Measurements from ENCODE around the gene ZBTB49. TPM values are rescaled to one million over a fixed set of nuclear protein-coding genes. Genes with fewer than 3 reads are reported as not detected.
"Not testable (repeated sequence)": the region's sequence is repeated elsewhere in the genome, so short reads cannot be mapped to it uniquely, and the experiment has no call there.

The ZBTB49 gene
- total and polyA plus RNA-seq, 2 donors (not counting 1 experiment from before 2014, with no cell fraction given) = 7.0 to 16.9 TPM

DNA sequence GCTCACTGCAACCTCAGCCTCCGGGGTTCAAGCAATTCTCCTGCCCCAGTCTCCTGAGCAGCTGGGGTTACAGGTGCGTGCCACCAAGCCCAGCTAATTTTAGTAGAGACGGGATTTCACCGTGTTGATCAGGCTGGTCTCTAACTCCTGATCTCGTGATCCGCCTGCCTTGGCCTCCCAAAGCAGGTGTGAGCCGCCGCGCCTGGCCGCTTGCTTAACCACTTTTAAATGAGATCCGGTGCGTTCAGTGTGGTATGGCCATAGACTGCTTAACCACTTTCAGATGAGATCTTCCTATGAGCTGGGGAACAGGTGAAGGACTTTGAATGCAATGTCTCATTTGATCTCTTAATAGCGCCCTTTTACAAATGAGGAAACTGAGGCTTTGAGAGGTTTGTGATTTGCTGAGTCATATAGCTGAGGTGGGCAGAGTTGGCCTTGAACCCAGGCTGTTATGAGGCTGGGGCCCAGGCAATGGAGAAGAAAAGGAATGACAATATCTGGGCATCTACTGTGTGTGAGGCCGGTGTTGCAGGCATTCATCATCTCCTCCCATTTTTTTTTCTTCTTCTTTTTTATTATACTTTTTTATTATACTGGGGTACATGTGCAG, 55.0 kb downstream of the ZBTB49 start:
- TF ChIP-seq EZH2 (IDR thresholded peaks at IDR 0.05; ENCODE audit: borderline replicate concordance, insufficient read depth, low read depth, low read length, poor library complexity, severe bottlenecking) (no peak), CTCF (IDR thresholded peaks at IDR 0.05) (no peak)
- Histone ChIP-seq H3K9ac (ENCODE audit: low read length) (no peak overlapping the region), H3K4me2 (replicated peaks; ENCODE audit: low read depth, low read length, poor library complexity, severe bottlenecking) (peak overlapping the region; percentile 22), H3K27ac (ENCODE audit: low read length in 2 of 2) (no peak overlapping the region), H3K36me3 (replicated peaks in 1 of 2; ENCODE audit: control extremely low read depth in 1 of 2, control insufficient read depth in 1 of 2, extremely low read depth in 1 of 2, insufficient read depth in 2 of 2, low read length in 1 of 2) (no peaks in the 10 kb centered on the region), H4K20me1 (ENCODE audit: control insufficient read depth, insufficient read depth, low read length, poor library complexity, severe bottlenecking) (no peaks in the 10 kb centered on the region), H3K9me3 (ENCODE audit: control extremely low read depth in 1 of 3, control insufficient read depth in 2 of 3, insufficient read depth in 1 of 3, low read length in 2 of 3) (peaks cover 0 to 29% (median 0%) of the 10 kb centered on the region in 3 donors), H3K4me1 (ENCODE audit: control insufficient read depth in 2 of 2, insufficient read depth in 2 of 2, low read length in 2 of 2) (peaks cover 4 to 29% of the 10 kb centered on the region in 2 donors), H3K79me2 (ENCODE audit: control insufficient read depth, insufficient read depth, low read length) (no peaks in the 10 kb centered on the region), H3K4me3 (ENCODE audit: control extremely low read depth in 1 of 5, extremely low read depth in 1 of 5, insufficient read depth in 1 of 5, low read depth in 2 of 5, low read length in 4 of 5) (no peak overlapping the region), H2AFZ (ENCODE audit: insufficient read depth, low read depth, low read length, poor library complexity, severe bottlenecking) (no peak overlapping the region), H3K27me3 (replicated peaks in 1 of 4; ENCODE audit: control extremely low read depth in 1 of 4, control insufficient read depth in 3 of 4, insufficient read depth in 4 of 4, low read length in 3 of 4) (peaks cover 0 to 42% (median 11%) of the 10 kb centered on the region in 4 experiments)
- ATAC-seq (ENCODE audit: low read depth) (peak; percentile 78), DNase-seq (peak; percentile 83)
- H3K4me1 Mint-ChIP-seq = peaks cover 33% of the 10 kb centered on the region
- peaks cover 25% of the 10 kb centered on the region for H3K27me3 Mint-ChIP-seq
- no peaks in the 10 kb centered on the region for H3K9me3 Mint-ChIP-seq (ENCODE audit: insufficient read depth)
- peak overlapping the region; percentile 44 for H3K4me3 Mint-ChIP-seq
- 34% methylated on average over 6 of the region's 14 CpGs for WGBS (ENCODE audit: insufficient coverage)
- CTCF ChIA-PET = no interaction called here
- POLR2A ChIA-PET = no interaction called here
- peak overlapping the region; percentile 3 for H3K27ac Mint-ChIP-seq
- intact Hi-C loops (cut with micrococcal nuclease) = no loop called here

DNA sequence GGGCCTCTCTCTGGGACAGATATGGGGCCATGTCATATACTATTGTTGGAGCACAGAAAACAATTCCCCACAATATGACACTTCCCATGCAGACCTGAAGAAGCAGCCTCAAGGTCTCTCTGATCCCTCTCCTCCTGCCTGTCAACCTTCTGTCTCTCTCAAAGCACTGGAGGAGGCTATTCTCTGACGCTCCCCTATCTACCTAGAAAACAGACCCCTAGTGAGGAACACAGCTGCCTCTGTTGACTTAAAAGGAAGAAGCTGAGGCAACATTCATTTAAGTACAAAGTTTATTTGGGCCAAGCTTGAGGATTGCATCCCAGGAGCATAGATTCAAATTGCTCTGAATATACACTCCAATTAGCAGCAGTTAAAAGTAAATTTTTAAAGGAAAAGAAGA, 57.5 kb downstream of the ZBTB49 start:
- intact Hi-C loops (cut with micrococcal nuclease) = no loop called here
- Histone ChIP-seq H3K9ac (ENCODE audit: low read length) (no peak overlapping the region), H3K9me3 (ENCODE audit: control extremely low read depth in 1 of 3, control insufficient read depth in 2 of 3, insufficient read depth in 1 of 3, low read length in 2 of 3) (peaks cover 0 to 29% (median 0%) of the 10 kb centered on the region in 3 donors), H3K79me2 (ENCODE audit: control insufficient read depth, insufficient read depth, low read length) (no peaks in the 10 kb centered on the region), H3K4me2 (replicated peaks; ENCODE audit: low read depth, low read length, poor library complexity, severe bottlenecking) (no peak overlapping the region), H3K27me3 (replicated peaks in 1 of 4; ENCODE audit: control extremely low read depth in 1 of 4, control insufficient read depth in 3 of 4, insufficient read depth in 4 of 4, low read length in 3 of 4) (peaks cover 0 to 38% (median 8%) of the 10 kb centered on the region in 4 experiments), H3K27ac (ENCODE audit: low read length in 2 of 2) (no peak overlapping the region), H3K4me3 (ENCODE audit: control extremely low read depth in 1 of 5, extremely low read depth in 1 of 5, insufficient read depth in 1 of 5, low read depth in 2 of 5, low read length in 4 of 5) (no peak overlapping the region), H2AFZ (ENCODE audit: insufficient read depth, low read depth, low read length, poor library complexity, severe bottlenecking) (no peak overlapping the region), H4K20me1 (ENCODE audit: control insufficient read depth, insufficient read depth, low read length, poor library complexity, severe bottlenecking) (no peaks in the 10 kb centered on the region), H3K4me1 (ENCODE audit: control insufficient read depth in 2 of 2, insufficient read depth in 2 of 2, low read length in 2 of 2) (peaks cover 4 to 29% of the 10 kb centered on the region in 2 donors), H3K36me3 (replicated peaks in 1 of 2; ENCODE audit: control extremely low read depth in 1 of 2, control insufficient read depth in 1 of 2, extremely low read depth in 1 of 2, insufficient read depth in 2 of 2, low read length in 1 of 2) (no peaks in the 10 kb centered on the region)
- ChIA-PET CTCF (no interaction called here), POLR2A (no interaction called here)
- no peaks in the 10 kb centered on the region for H3K9me3 Mint-ChIP-seq (ENCODE audit: insufficient read depth)
- H3K27ac Mint-ChIP-seq = no peak overlapping the region
- WGBS (ENCODE audit: insufficient coverage) = no CpG with 5 or more reads among the region's 1 CpG
- peaks cover 31% of the 10 kb centered on the region for H3K4me1 Mint-ChIP-seq
- ATAC-seq (ENCODE audit: low read depth) = no peak
- H3K4me3 Mint-ChIP-seq = no peak overlapping the region
- DNase-seq = no peak
- no peak for TF ChIP-seq EZH2 (IDR thresholded peaks at IDR 0.05; ENCODE audit: borderline replicate concordance, insufficient read depth, low read depth, low read length, poor library complexity, severe bottlenecking)
- TF ChIP-seq CTCF (IDR thresholded peaks at IDR 0.05) = no peak
- peaks cover 29% of the 10 kb centered on the region for H3K27me3 Mint-ChIP-seq

- H3K9ac ChIP-seq (ENCODE audit: low read length); H3K4me2 ChIP-seq (replicated peaks; ENCODE audit: low read depth, low read length, poor library complexity, severe bottlenecking); CTCF ChIA-PET; H3K4me3 ChIP-seq (ENCODE audit: control extremely low read depth in 1 of 5, extremely low read depth in 1 of 5, insufficient read depth in 1 of 5, low read depth in 2 of 5, low read length in 4 of 5); H4K20me1 ChIP-seq (ENCODE audit: control insufficient read depth, insufficient read depth, low read length, poor library complexity, severe bottlenecking); H3K27ac Mint-ChIP-seq; POLR2A ChIA-PET; H3K79me2 ChIP-seq (ENCODE audit: control insufficient read depth, insufficient read depth, low read length); H2AFZ ChIP-seq (ENCODE audit: insufficient read depth, low read depth, low read length, poor library complexity, severe bottlenecking); H3K9me3 Mint-ChIP-seq (ENCODE audit: insufficient read depth); ATAC-seq (ENCODE audit: low read depth); H3K36me3 ChIP-seq (replicated peaks in 1 of 2; ENCODE audit: control extremely low read depth in 1 of 2, control insufficient read depth in 1 of 2, extremely low read depth in 1 of 2, insufficient read depth in 2 of 2, low read length in 1 of 2); H3K4me3 Mint-ChIP-seq; DNase-seq; intact Hi-C loops (cut with micrococcal nuclease); H3K27ac ChIP-seq (ENCODE audit: low read length in 2 of 2): not testable (repeated sequence)
- Mint-ChIP-seq H3K27me3 (peaks cover 34% of the 10 kb centered on the region), H3K4me1 (peaks cover 27% of the 10 kb centered on the region)
- 13% methylated on average over 5 of the region's 9 CpGs for WGBS (ENCODE audit: insufficient coverage)
- peaks cover 4 to 29% of the 10 kb centered on the region in 2 donors for H3K4me1 ChIP-seq (ENCODE audit: control insufficient read depth in 2 of 2, insufficient read depth in 2 of 2, low read length in 2 of 2)
- H3K9me3 ChIP-seq (ENCODE audit: control extremely low read depth in 1 of 3, control insufficient read depth in 2 of 3, insufficient read depth in 1 of 3, low read length in 2 of 3) = peaks cover 0 to 29% (median 0%) of the 10 kb centered on the region in 3 donors
- H3K27me3 ChIP-seq (replicated peaks in 1 of 4; ENCODE audit: control extremely low read depth in 1 of 4, control insufficient read depth in 3 of 4, insufficient read depth in 4 of 4, low read length in 3 of 4) = peaks cover 0 to 36% (median 8%) of the 10 kb centered on the region in 4 experiments
Measured at GRCh38 chr4:4348585-4348984, 58.5 kb downstream of the ZBTB49 start.
